ENCODE data around the gene SPTY2D1. TPM values are rescaled to one million over a fixed set of nuclear protein-coding genes. Genes with fewer than 3 reads are reported as not detected.
"Not testable (repeated sequence)": the region's sequence is repeated elsewhere in the genome, so short reads cannot be mapped to it uniquely, and the experiment has no call there.

The SPTY2D1 gene
- total and polyA plus RNA-seq, 4 donors: 3.0 to 11.8 (median 7.3) TPM

GRCh38 chr11:18650353-18650752 is 16.2 kb upstream of the SPTY2D1 start:
- Histone ChIP-seq H3K36me3 (ENCODE audit: control insufficient read depth in 4 of 4, insufficient read depth in 3 of 4, low read depth in 1 of 4, low read length in 3 of 4) (no peaks in the 10 kb centered on the region), H3K27ac (ENCODE audit: low read depth in 1 of 2, low read length in 2 of 2) (no peak overlapping the region), H3K9ac (ENCODE audit: low read depth in 1 of 2, low read length in 2 of 2) (no peak overlapping the region), H3K9me3 (ENCODE audit: control insufficient read depth in 4 of 4, low read length in 3 of 4) (no peaks in the 10 kb centered on the region), H3K4me3 (ENCODE audit: low read depth in 1 of 3, low read length in 3 of 3) (no peak overlapping the region), H3K27me3 (ENCODE audit: control insufficient read depth in 4 of 4, insufficient read depth in 4 of 4, low read length in 3 of 4) (no peaks in the 10 kb centered on the region), H3K4me1 (ENCODE audit: control insufficient read depth in 4 of 4, insufficient read depth in 4 of 4, low read length in 3 of 4) (no peaks in the 10 kb centered on the region)
- DNase-seq (ENCODE audit: low spot score): no peak
- WGBS: 87% methylated on average over 4 of the region's 4 CpGs
- TF ChIP-seq REST (IDR thresholded peaks at IDR 0.05): no peak

- H3K4me1 ChIP-seq (ENCODE audit: control insufficient read depth in 4 of 4, insufficient read depth in 4 of 4, low read length in 3 of 4); H3K4me3 ChIP-seq (ENCODE audit: low read depth in 1 of 3, low read length in 3 of 3); H3K9ac ChIP-seq (ENCODE audit: low read depth in 1 of 2, low read length in 2 of 2); H3K27ac ChIP-seq (ENCODE audit: low read depth in 1 of 2, low read length in 2 of 2); H3K27me3 ChIP-seq (ENCODE audit: control insufficient read depth in 4 of 4, insufficient read depth in 4 of 4, low read length in 3 of 4); H3K9me3 ChIP-seq (ENCODE audit: control insufficient read depth in 4 of 4, low read length in 3 of 4); H3K36me3 ChIP-seq (ENCODE audit: control insufficient read depth in 4 of 4, insufficient read depth in 3 of 4, low read depth in 1 of 4, low read length in 3 of 4); DNase-seq (ENCODE audit: low spot score): not testable (repeated sequence)
- 77% methylated on average over 4 of the region's 4 CpGs for WGBS
These were observed 8.9 kb upstream of the SPTY2D1 start for GRCh38 chr11:18643034-18643433.

- no peaks in the 10 kb centered on the region for H3K27me3 ChIP-seq (ENCODE audit: control insufficient read depth in 4 of 4, insufficient read depth in 4 of 4, low read length in 3 of 4)
- no peak overlapping the region for H3K9ac ChIP-seq (ENCODE audit: low read depth in 1 of 2, low read length in 2 of 2)
- no peak overlapping the region for H3K4me3 ChIP-seq (ENCODE audit: low read depth in 1 of 3, low read length in 3 of 3)
- 57% methylated on average over 1 of the region's 1 CpG for WGBS
- no peak overlapping the region for H3K27ac ChIP-seq (ENCODE audit: low read depth in 1 of 2, low read length in 2 of 2)
- no peaks in the 10 kb centered on the region for H3K36me3 ChIP-seq (ENCODE audit: control insufficient read depth in 4 of 4, insufficient read depth in 3 of 4, low read depth in 1 of 4, low read length in 3 of 4)
- no peaks in the 10 kb centered on the region for H3K9me3 ChIP-seq (ENCODE audit: control insufficient read depth in 4 of 4, low read length in 3 of 4)
- H3K4me1 ChIP-seq (ENCODE audit: control insufficient read depth in 4 of 4, insufficient read depth in 4 of 4, low read length in 3 of 4): no peaks in the 10 kb centered on the region
- DNase-seq (ENCODE audit: low spot score): no peak
- TF ChIP-seq REST (IDR thresholded peaks at IDR 0.05): no peak
- no peak for TF ChIP-seq GABPA (IDR thresholded peaks at IDR 0.05 in 1 of 2, conservative IDR thresholded peaks at IDR 0.05 in 1 of 2)
- TF ChIP-seq HNF4A (conservative IDR thresholded peaks at IDR 0.05): no peak
- no peak for TF ChIP-seq CTCF (IDR thresholded peaks at IDR 0.05; ENCODE audit: low read depth, low read length, missing input control)
- TF ChIP-seq ZBTB33 (IDR thresholded peaks at IDR 0.05): no peak
- no peak for TF ChIP-seq SP1 (IDR thresholded peaks at IDR 0.05)
- TF ChIP-seq HNF4G (IDR thresholded peaks at IDR 0.05): no peak
- no peak for TF ChIP-seq RXRA (IDR thresholded peaks at IDR 0.05)
- no peak for TF ChIP-seq FOXA1 (IDR thresholded peaks at IDR 0.05)
- no peak for TF ChIP-seq MAX (IDR thresholded peaks at IDR 0.05)
These were observed 7.5 kb upstream of the SPTY2D1 start for GRCh38 chr11:18641677-18642076.
